GM18508 (cell line): Measurements from ENCODE around the gene SKIDA1.

Source experiments
- ATAC-seq: cut with Tn5 transposase; IDR thresholded peaks from one replicate; pipeline ENCODE4 v1.9.1; 2021; ENCODE audit warnings: moderate number of reproducible peaks; ENCODE audit not compliant: insufficient read depth, unreplicated experiment

Gene SKIDA1

DNA sequence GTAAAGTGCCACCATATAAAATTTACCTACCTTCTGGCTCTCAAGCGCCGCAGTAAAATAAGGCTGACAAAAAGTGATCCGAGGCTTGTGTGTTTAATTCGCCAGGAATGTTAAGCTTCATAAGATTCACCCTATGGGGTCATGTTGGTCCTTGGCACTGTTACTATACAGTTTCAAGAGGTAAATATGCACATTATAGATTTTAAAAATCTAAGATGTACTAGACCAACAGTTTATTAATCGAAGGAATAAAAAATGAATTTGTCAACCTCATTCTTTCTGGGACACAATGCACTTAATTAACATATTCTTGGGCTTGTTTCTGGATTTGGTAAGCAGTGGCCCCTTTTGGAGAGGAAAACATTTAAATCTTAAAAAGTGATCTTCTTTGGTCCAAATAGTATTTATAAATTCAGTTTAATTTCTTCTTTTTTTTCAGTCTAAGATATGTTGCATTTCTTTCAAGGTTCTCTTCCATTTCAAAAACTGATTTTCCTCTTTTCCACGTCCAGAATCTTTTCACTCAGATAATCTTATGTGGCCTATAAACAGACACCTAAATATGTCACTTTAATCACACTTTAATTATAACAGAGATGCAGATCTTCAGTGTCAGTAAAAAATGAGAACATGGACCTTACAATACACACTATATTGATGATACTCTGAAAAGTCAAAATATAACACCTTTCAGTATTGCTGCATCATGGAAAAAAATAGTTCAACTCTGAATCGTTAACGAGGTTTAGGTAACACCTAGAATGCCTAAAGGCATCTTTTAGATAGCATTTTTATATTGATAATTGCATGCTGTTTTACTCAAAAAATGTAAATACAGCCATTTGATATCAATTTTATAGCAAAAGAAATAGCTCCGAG is 3.8 kb upstream of the SKIDA1 start:
- ATAC-seq, result no peak

DNA sequence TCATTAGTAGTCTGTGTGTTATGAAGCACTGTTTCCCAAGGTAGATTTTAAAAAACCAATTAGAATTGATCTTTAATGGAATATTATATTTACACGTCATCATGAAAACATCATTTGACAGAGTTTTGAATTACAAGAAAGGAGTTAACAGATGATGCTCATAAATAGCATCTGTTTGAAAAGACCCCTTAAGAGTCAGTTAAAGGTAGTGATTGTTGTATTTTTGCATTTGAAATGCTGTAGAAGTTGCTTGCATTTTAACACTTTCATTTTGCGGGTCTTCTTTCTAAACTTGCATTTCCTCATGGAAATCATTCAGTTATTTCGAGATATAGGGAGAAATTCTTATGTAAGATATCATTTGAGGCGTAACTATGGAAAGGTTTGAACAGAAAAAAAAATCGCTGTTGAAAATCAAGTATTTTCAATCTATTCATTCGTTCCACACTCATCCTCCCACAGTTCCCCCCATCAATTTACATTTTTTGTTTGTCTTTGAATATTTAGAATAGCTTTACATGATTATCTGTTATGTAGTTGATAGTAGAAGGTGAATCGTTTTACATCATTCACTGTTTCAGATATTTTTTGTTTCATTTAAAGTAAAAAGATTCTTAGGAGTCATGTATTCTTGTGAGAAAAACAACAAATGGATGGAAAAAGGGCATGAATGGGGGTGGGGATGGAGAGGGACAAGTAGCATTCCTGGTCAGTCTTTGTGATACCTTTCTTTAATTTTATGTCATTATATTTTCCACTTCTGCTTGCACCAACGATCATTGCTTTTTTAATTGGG is 3.0 kb upstream of the SKIDA1 start:
- no peak for ATAC-seq

DNA sequence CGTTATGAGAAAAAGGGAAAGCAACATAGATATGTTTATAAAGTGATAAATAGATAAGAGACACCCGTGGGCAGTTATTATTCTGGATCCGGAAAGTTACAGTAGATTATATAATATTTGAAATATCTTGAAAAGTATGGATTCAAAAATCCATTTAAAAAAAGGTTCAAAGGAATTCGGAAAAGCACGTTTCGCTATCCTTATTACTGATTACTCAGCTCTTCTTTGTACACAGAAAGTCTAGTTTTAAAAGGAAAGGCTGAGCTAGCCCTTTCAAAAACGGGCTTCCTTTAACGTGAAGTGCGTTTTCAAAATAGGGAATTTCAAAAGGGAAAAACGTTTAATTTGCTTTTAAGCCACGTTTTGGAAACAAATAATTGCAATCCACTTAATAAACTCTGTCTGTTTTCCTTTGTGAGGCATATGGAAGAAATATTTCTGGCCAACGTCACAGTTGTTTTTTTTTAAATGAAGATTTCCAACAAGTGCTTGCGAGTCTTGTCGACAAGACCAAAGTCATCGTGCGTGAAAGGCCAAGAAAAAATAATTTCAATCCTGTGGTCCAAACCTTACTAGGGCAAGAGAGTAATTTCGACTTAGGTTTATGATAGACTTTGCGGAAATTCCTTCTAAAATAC is 2.2 kb upstream of the SKIDA1 start:
- ATAC-seq, result no peak

DNA sequence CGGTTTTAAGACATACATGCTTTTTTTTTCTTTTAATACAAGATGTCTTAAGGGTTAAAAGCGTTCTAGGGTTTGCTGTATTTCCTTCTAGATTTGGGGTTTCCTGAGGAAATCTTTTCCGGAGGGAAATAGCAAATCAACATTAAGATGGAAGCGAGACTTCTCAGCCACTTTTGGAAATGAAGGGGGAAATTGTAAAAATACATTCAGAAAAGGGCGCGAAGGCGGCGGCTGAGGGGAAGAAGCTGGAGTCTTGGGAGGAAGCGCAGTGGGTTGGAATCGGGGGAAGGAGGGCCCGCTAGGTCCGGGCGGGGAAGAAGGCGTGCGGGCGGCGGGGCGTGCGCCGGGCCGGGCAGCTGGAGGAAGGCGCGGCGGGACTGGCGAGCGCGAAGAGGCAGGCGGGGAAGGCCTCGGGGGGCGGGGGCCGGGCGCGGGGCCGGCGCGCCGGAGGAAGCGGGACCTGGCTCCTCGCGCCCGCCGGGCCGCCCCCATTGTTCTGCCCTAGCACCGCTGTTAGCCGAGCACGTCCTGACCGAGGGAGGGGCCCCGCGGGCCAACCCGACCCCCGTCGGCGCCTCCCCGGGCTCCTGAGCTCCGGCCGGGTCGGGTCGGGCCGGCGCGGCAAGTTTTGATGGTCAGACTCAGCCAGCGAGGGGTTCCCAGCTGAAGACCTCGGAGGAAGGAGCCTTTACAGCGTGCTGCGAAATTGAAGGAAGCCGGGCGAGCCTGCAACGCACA is 1.5 kb upstream of the SKIDA1 start:
- ATAC-seq, result no peak

GRCh38 chr10:21526188-21526859 is 842 bp upstream of the SKIDA1 start:
- no peak for ATAC-seq

- no peak for ATAC-seq
Measured at GRCh38 chr10:21524526-21525366, 736 bp downstream of the SKIDA1 start.

- ATAC-seq, result no peak
Measured at GRCh38 chr10:21524131-21524525, 1.4 kb downstream of the SKIDA1 start.

DNA sequence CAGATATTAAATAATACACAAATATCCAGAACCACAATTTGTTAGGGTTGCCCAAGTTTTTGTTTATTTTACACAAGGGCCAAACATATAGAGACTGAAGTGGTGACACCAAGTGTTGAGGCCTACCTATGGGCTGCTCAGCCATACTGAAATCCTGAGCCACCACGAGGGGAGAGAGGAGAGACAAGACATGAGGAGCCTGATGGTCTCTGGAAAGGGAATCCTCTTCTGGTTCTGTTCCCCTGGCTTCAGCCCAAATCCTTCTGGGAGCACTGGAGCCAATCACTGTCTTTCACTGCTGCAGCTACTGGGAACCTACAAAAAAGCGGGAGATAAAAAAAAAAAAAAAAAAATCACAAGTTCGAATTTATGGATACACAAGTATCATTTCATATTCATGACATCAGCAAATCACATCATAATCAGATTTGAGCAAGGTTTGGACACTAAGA is 1.9 kb downstream of the SKIDA1 start:
- ATAC-seq, result no peak

- no peak for ATAC-seq
Measured at GRCh38 chr10:21522631-21523406, 2.7 kb downstream of the SKIDA1 start.

- no peak for ATAC-seq
Measured at GRCh38 chr10:21521751-21522533, 3.5 kb downstream of the SKIDA1 start.

DNA sequence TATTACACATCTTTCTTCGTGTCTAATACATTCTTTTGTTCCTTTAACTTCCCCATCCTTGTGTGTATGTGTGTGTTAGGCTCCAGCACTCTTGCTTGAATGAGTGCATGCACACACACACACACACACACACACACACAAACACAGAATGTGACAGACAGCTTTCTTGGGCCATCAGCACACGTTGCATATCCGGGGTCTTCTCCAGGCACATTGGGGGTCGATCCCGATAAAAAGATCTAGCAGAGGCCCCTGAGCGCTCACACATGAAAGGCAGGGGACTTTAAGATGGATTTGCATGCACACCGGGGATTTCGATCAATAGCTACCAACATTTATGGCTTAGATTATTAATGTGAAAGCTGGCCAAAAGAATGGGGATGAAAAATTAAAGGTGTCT is 4.5 kb downstream of the SKIDA1 start:
- no peak for ATAC-seq

GRCh38 chr10:21520509-21520908 is 5.0 kb downstream of the SKIDA1 start:
- ATAC-seq, result no peak

DNA sequence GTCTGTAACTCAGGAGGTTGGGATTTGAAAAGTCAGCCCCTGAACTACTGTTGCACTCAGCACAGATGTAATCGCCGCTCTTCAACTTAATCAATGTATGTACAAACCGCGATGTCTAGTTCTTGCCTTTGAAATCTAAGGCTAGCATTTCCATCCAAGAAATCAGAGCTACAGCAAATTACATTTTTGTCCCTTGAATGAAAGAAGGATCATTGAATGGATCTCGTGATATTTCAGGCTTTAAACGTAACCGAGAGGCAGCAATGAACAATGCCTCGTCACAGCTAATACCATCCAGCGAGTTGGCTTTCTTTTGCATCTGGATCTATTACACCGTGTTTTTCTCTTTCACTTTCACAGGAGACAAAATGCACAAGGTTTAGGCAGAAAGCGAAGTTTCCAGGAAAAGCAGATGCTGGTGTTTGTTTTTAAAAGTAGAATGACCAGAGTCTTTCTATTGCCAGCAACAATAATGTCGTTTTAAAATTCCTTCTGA is 5.5 kb downstream of the SKIDA1 start:
- ATAC-seq, result no peak

- no peak for ATAC-seq
Measured at GRCh38 chr10:21519397-21519933, 6.0 kb downstream of the SKIDA1 start.

DNA sequence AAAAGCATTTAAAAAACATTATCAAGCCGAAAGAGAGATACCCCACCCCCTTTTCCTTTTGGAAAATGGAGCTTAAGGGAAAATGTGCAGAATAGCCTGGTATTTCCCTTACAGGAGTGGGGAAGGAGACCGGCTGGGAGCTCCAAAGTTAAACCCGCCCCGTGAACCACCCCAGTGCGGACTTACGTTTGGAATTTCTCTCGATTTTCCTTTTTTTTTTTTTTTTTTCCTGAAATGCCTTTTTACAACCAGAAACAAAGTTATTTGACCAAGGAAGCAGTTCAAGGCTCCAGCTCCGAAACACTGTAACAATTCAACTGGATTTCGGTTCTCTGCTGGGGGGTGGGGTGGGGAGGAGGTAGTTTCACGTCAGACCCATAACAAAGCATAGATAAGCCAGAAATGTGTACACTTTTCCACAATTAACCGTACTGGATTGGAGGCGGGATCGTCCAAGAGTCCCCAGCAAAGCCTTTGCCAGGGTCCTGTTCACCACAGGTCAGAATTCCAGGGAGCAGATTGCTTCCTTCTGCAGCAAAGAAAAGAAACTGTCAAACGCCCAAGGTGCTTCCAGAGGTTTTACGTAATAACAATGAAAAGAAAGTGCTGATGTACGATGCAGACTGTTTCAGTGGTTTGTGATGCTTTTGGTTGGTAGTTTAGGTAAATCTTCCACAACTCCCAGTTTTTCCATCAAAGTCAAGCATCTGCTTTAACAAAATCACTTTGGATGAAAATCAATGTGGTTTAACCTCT is 6.7 kb downstream of the SKIDA1 start:
- ATAC-seq, result no peak

- no peak for ATAC-seq
Measured at GRCh38 chr10:21518149-21518640, 7.3 kb downstream of the SKIDA1 start.
